KMS-11 (cell line): ENCODE measurements around the gene PBX3.

Experiments used
- H2AFZ ChIP-seq: fragments of 200-600 bp; sonication (generic); 2 replicates; pipeline ENCODE4 v1.6.1; 2016; ENCODE audit warnings: antibody characterized with exemption, mixed run types, low read depth
- H3K27ac ChIP-seq: fragments of 200-600 bp; sonication (generic); 2 replicates; pipeline ENCODE4 v1.6.1; 2016; ENCODE audit warnings: mild to moderate bottlenecking, mixed run types
- H3K27me3 ChIP-seq: fragments of 200-600 bp; sonication (generic); 2 replicates; pipeline ENCODE4 v1.6.1; 2017; ENCODE audit warnings: mild to moderate bottlenecking, low read depth, mixed run types, moderate library complexity; ENCODE audit not compliant: insufficient read depth
- H3K36me3 ChIP-seq: fragments of 200-600 bp; sonication (generic); 2 replicates; pipeline ENCODE4 v1.6.1; 2017; ENCODE audit warnings: mild to moderate bottlenecking, mixed run types; ENCODE audit not compliant: insufficient read depth
- H3K4me1 ChIP-seq: fragments of 200-600 bp; sonication (generic); 2 replicates; pipeline ENCODE4 v1.6.1; 2016; ENCODE audit warnings: mild to moderate bottlenecking, low read depth, mixed run types; ENCODE audit not compliant: poor library complexity, severe bottlenecking
- H3K4me2 ChIP-seq: fragments of 200-600 bp; sonication (generic); 2 replicates; pipeline ENCODE4 v1.7.0; 2016; ENCODE audit warnings: mild to moderate bottlenecking, mixed run types
- H3K4me3 ChIP-seq: fragments of 200-600 bp; sonication (generic); IDR thresholded peaks from 2 replicates; pipeline ENCODE4 v1.6.1; 2017; ENCODE audit warnings: low read depth, low read length, mixed read lengths; ENCODE audit not compliant: insufficient read depth
- H3K79me2 ChIP-seq: fragments of 200-600 bp; sonication (generic); 2 replicates; pipeline ENCODE4 v1.6.1; 2016; ENCODE audit warnings: low read depth, mixed run types; ENCODE audit not compliant: insufficient read depth
- H3K9ac ChIP-seq: fragments of 200-600 bp; sonication (generic); 2 replicates; pipeline ENCODE4 v1.6.1; 2016; ENCODE audit warnings: mild to moderate bottlenecking, mixed run types
- H4K20me1 ChIP-seq: fragments of 200-600 bp; sonication (generic); 2 replicates; pipeline ENCODE4 v1.6.1; 2016; ENCODE audit warnings: mild to moderate bottlenecking, mixed run types; ENCODE audit not compliant: insufficient read depth
- CTCF ChIP-seq: fragments of 200-600 bp; sonication (generic); conservative IDR thresholded peaks from 2 replicates; pipeline ENCODE4 v1.6.1; 2017; ENCODE audit warnings: low read depth, mild to moderate bottlenecking, antibody characterized with exemption, low read length, moderate library complexity, mixed read lengths

Gene PBX3

GRCh38 chr9:125912667-125913066, 165.5 kb downstream of the PBX3 start:
- TF ChIP-seq CTCF, result no peak
- Histone ChIP-seq H2AFZ (no peak overlapping the region), H4K20me1 (peaks cover 36% of the 10 kb centered on the region), H3K27ac (no peak overlapping the region), H3K79me2 (peaks cover 96% of the 10 kb centered on the region), H3K4me1 (peaks cover 23% of the 10 kb centered on the region), H3K9ac (no peak overlapping the region), H3K27me3 (no peaks in the 10 kb centered on the region), H3K4me3 (no peak overlapping the region), H3K4me2 (no peak overlapping the region), H3K36me3 (no peaks in the 10 kb centered on the region)

- H3K4me2 ChIP-seq, result no peak overlapping the region
- no peak overlapping the region for H3K4me3 ChIP-seq
- H2AFZ ChIP-seq, result no peak overlapping the region
- peaks cover 22% of the 10 kb centered on the region for H3K4me1 ChIP-seq
- no peaks in the 10 kb centered on the region for H3K36me3 ChIP-seq
- no peak overlapping the region for H3K9ac ChIP-seq
- H3K27ac ChIP-seq, result no peak overlapping the region
- peaks cover 34% of the 10 kb centered on the region for H4K20me1 ChIP-seq
- H3K27me3 ChIP-seq, result no peaks in the 10 kb centered on the region
- TF ChIP-seq CTCF, result no peak
- peaks cover 92% of the 10 kb centered on the region for H3K79me2 ChIP-seq
These were observed 166.4 kb downstream of the PBX3 start for GRCh38 chr9:125913551-125913950.

GRCh38 chr9:125914411-125914810, 167.2 kb downstream of the PBX3 start:
- no peaks in the 10 kb centered on the region for H3K36me3 ChIP-seq
- H3K27ac ChIP-seq, result no peak overlapping the region
- H3K4me3 ChIP-seq, result no peak overlapping the region
- no peak overlapping the region for H3K9ac ChIP-seq
- no peaks in the 10 kb centered on the region for H3K27me3 ChIP-seq
- no peak overlapping the region for H2AFZ ChIP-seq
- TF ChIP-seq CTCF, result no peak
- peaks cover 13% of the 10 kb centered on the region for H3K4me1 ChIP-seq
- peaks cover 26% of the 10 kb centered on the region for H4K20me1 ChIP-seq
- H3K79me2 ChIP-seq, result peaks cover 83% of the 10 kb centered on the region
- no peak overlapping the region for H3K4me2 ChIP-seq

GRCh38 chr9:125915606-125916005, 168.4 kb downstream of the PBX3 start:
- no peak overlapping the region for H3K4me3 ChIP-seq
- H2AFZ ChIP-seq, result no peak overlapping the region
- H3K4me2 ChIP-seq, result no peak overlapping the region
- TF ChIP-seq CTCF, result no peak
- no peaks in the 10 kb centered on the region for H3K36me3 ChIP-seq
- peaks cover 80% of the 10 kb centered on the region for H3K79me2 ChIP-seq
- H3K27me3 ChIP-seq, result no peaks in the 10 kb centered on the region
- peaks cover 28% of the 10 kb centered on the region for H4K20me1 ChIP-seq
- H3K9ac ChIP-seq, result no peak overlapping the region
- peaks cover 7% of the 10 kb centered on the region for H3K4me1 ChIP-seq
- no peak overlapping the region for H3K27ac ChIP-seq

- Histone ChIP-seq H3K4me1 (peaks cover 5% of the 10 kb centered on the region), H2AFZ (no peak overlapping the region), H3K79me2 (peaks cover 75% of the 10 kb centered on the region; the same call in 1 of the 2 replicates), H3K27me3 (no peaks in the 10 kb centered on the region), H3K27ac (no peak overlapping the region), H3K36me3 (no peaks in the 10 kb centered on the region), H4K20me1 (0 out of 2 replicates have a peak, but pooled peaks cover 10% of the 10 kb centered on the region), H3K9ac (no peak overlapping the region), H3K4me2 (no peak overlapping the region), H3K4me3 (no peak overlapping the region)
- TF ChIP-seq CTCF, result no peak
These were observed 172.4 kb downstream of the PBX3 start for GRCh38 chr9:125919565-125919964.
